SK-N-MC (cell line): ENCODE measurements around the gene TMC1.

ENCODE experiments used
- DNase-seq: peaks from one replicate; pipeline ENCODE4 v3.0.0-alpha.2; 2011; ENCODE audit warnings: low read depth, low spot score
- H3K27ac ChIP-seq: fragments of 200-600 bp; sonication (generic); 2 replicates; pipeline ENCODE4 v1.5.1; 2016; ENCODE audit warnings: mixed run types
- H3K36me3 ChIP-seq: fragments of 200-600 bp; sonication (generic); 2 replicates; pipeline ENCODE4 v1.6.1; 2017; ENCODE audit warnings: antibody characterized with exemption, low read length, mixed read lengths; ENCODE audit not compliant: insufficient read depth
- H3K4me3 ChIP-seq: fragments of 200-600 bp; sonication (generic); 2 replicates; pipeline ENCODE4 v1.5.1; 2016
- H3K9ac ChIP-seq: fragments of 200-600 bp; sonication (generic); 2 replicates; pipeline ENCODE4 v1.8.0; 2017; ENCODE audit warnings: mixed run types, mixed read lengths; ENCODE audit not compliant: insufficient read length
- H3K9me3 ChIP-seq: fragments of 200-600 bp; sonication (generic); 2 replicates; pipeline ENCODE4 v1.6.1; 2017; ENCODE audit warnings: low read depth, mild to moderate bottlenecking, antibody characterized with exemption, low read length, moderate library complexity, mixed read lengths
- EZH2 ChIP-seq: fragments of 200-600 bp; sonication (generic); IDR thresholded peaks from one replicate; pipeline ENCODE4 v1.6.1; 2017; ENCODE audit warnings: antibody characterized with exemption
- FOXP2 ChIP-seq: optimal IDR thresholded peaks from 2 replicates; pipeline ENCODE3; 2011; ENCODE audit warnings: mild to moderate bottlenecking, moderate library complexity; ENCODE audit not compliant: insufficient read depth; ENCODE audit errors: extremely low read length, control extremely low read depth
- POLR2AphosphoS5 ChIP-seq: IDR thresholded peaks from 2 replicates; pipeline ENCODE4 v1.6.1; 2012; ENCODE audit warnings: mild to moderate bottlenecking, low read depth, low read length, borderline replicate concordance

The TMC1 gene

GRCh38 chr9:72816666-72817065 lies 295.3 kb downstream of the TMC1 start:
- no peak for DNase-seq
- TF ChIP-seq POLR2AphosphoS5 (no peak), FOXP2 (no peak)
- H3K9me3 ChIP-seq, result no peaks in the 10 kb centered on the region
- no peak overlapping the region for H3K27ac ChIP-seq
- no peaks in the 10 kb centered on the region for H3K36me3 ChIP-seq
- no peak overlapping the region for H3K9ac ChIP-seq
- H3K4me3 ChIP-seq, result no peak overlapping the region

GRCh38 chr9:72817413-72817812 lies 296.0 kb downstream of the TMC1 start:
- no peak for TF ChIP-seq FOXP2
- no peak for TF ChIP-seq POLR2AphosphoS5
- TF ChIP-seq EZH2, result no peak

GRCh38 chr9:72818385-72818784 lies 297.0 kb downstream of the TMC1 start:
- no peak for DNase-seq
- no peak for TF ChIP-seq POLR2AphosphoS5
- TF ChIP-seq FOXP2, result no peak
- no peak for TF ChIP-seq EZH2
- Histone ChIP-seq H3K36me3 (no peaks in the 10 kb centered on the region), H3K4me3 (no peak overlapping the region), H3K9me3 (no peaks in the 10 kb centered on the region), H3K27ac (no peak overlapping the region), H3K9ac (no peak overlapping the region)

More at GRCh38 chr9:72817413-72817812, 296.0 kb downstream of the TMC1 start:
- no peaks in the 10 kb centered on the region for H3K9me3 ChIP-seq
- H3K9ac ChIP-seq, result no peak overlapping the region
- no peaks in the 10 kb centered on the region for H3K36me3 ChIP-seq
- DNase-seq, result no peak
- H3K4me3 ChIP-seq, result no peak overlapping the region
- no peak overlapping the region for H3K27ac ChIP-seq

GRCh38 chr9:72823971-72824370 lies 302.6 kb downstream of the TMC1 start:
- no peak overlapping the region for H3K27ac ChIP-seq
- DNase-seq, result no peak
- H3K36me3 ChIP-seq, result no peaks in the 10 kb centered on the region
- no peaks in the 10 kb centered on the region for H3K9me3 ChIP-seq
- TF ChIP-seq EZH2 (no peak), FOXP2 (no peak), POLR2AphosphoS5 (no peak)
- H3K4me3 ChIP-seq, result no peak overlapping the region
- no peak overlapping the region for H3K9ac ChIP-seq

- no peak overlapping the region for H3K4me3 ChIP-seq
- H3K9ac ChIP-seq, result no peak overlapping the region
- H3K36me3 ChIP-seq, result no peaks in the 10 kb centered on the region
- no peak overlapping the region for H3K27ac ChIP-seq
- no peaks in the 10 kb centered on the region for H3K9me3 ChIP-seq
- no peak for DNase-seq
- TF ChIP-seq EZH2, result no peak
- no peak for TF ChIP-seq POLR2AphosphoS5
- TF ChIP-seq FOXP2, result no peak
Observed at GRCh38 chr9:72826996-72827949, 305.9 kb downstream of the TMC1 start.

- no peaks in the 10 kb centered on the region for H3K9me3 ChIP-seq
- H3K9ac ChIP-seq, result no peak overlapping the region
- TF ChIP-seq FOXP2, result no peak
- TF ChIP-seq EZH2, result no peak
- no peak for TF ChIP-seq POLR2AphosphoS5
- H3K27ac ChIP-seq, result no peak overlapping the region
- H3K36me3 ChIP-seq, result no peaks in the 10 kb centered on the region
- no peak for DNase-seq
- H3K4me3 ChIP-seq, result no peak overlapping the region
Observed at GRCh38 chr9:72827950-72828731, 306.7 kb downstream of the TMC1 start.

GRCh38 chr9:72834994-72835393 lies 313.6 kb downstream of the TMC1 start:
- Histone ChIP-seq H3K4me3 (no peak overlapping the region), H3K9ac (no peak overlapping the region), H3K36me3 (no peaks in the 10 kb centered on the region), H3K27ac (no peak overlapping the region), H3K9me3 (no peaks in the 10 kb centered on the region)
- DNase-seq, result no peak
- no peak for TF ChIP-seq FOXP2
- no peak for TF ChIP-seq EZH2

- Histone ChIP-seq H3K27ac (no peak overlapping the region), H3K4me3 (no peak overlapping the region), H3K36me3 (no peaks in the 10 kb centered on the region), H3K9me3 (no peaks in the 10 kb centered on the region), H3K9ac (no peak overlapping the region)
- no peak for DNase-seq
- TF ChIP-seq EZH2 (no peak), FOXP2 (no peak)
Observed at GRCh38 chr9:72836790-72837189, 315.4 kb downstream of the TMC1 start.
